ENCODE data around the gene ASGR1. TPM values are rescaled to one million over a fixed set of nuclear protein-coding genes. Genes with fewer than 3 reads are reported as not detected.

Gene ASGR1
- total and polyA plus RNA-seq, 10 donors: 1.3 to 10.2 (median 3.8) TPM

DNA sequence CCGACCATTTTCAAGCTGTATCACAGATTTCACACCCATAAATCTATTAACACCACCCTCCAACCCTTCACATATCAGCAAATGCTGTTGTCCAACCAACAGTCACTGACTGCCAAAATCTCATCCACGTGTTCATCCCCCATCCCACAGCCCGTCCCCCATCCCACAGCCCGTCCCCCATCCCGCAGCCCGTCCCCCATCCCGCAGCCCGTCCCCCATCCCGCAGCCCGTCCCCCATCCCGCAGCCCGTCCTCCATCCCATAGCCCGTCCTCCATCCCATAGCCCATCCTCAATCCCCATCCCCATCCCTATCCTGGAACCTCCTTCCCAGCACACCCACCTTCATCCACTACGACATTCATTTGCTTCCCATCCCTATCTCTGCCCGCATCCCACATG lies 26.4 kb upstream of the ASGR1 start:
- TF ChIP-seq, protein P1, sequence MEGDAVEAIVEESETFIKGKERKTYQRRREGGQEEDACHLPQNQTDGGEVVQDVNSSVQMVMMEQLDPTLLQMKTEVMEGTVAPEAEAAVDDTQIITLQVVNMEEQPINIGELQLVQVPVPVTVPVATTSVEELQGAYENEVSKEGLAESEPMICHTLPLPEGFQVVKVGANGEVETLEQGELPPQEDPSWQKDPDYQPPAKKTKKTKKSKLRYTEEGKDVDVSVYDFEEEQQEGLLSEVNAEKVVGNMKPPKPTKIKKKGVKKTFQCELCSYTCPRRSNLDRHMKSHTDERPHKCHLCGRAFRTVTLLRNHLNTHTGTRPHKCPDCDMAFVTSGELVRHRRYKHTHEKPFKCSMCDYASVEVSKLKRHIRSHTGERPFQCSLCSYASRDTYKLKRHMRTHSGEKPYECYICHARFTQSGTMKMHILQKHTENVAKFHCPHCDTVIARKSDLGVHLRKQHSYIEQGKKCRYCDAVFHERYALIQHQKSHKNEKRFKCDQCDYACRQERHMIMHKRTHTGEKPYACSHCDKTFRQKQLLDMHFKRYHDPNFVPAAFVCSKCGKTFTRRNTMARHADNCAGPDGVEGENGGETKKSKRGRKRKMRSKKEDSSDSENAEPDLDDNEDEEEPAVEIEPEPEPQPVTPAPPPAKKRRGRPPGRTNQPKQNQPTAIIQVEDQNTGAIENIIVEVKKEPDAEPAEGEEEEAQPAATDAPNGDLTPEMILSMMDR (IDR thresholded peaks at IDR 0.05 in 8 of 11, conservative IDR thresholded peaks at IDR 0.05 in 3 of 11): no peak
- no peaks in the 10 kb centered on the region for H3K9me3 ChIP-seq
- peak overlapping the region in 6 of 8 donors; percentile 38 to 72 (median 46) for H3K4me3 ChIP-seq
- peaks cover 0 to 36% (median 12%) of the 10 kb centered on the region in 6 donors for H3K36me3 ChIP-seq
- H3K4me1 ChIP-seq: peaks cover 0 to 60% (median 30%) of the 10 kb centered on the region in 6 donors
- peak overlapping the region in 7 of 8 donors; percentile 55 to 89 (median 81) for H3K27ac ChIP-seq
- WGBS, 5 donors: 72 to 80% (median 73%) methylated on average over 15 of the region's 15 CpGs
- peak; percentile 66 for DNase-seq
- intact Hi-C loops (cut with DNase I; ENCODE audit: low total_unique reads): no loop called here
- no peaks in the 10 kb centered on the region for H3K27me3 ChIP-seq (replicated peaks in 1 of 7)

DNA sequence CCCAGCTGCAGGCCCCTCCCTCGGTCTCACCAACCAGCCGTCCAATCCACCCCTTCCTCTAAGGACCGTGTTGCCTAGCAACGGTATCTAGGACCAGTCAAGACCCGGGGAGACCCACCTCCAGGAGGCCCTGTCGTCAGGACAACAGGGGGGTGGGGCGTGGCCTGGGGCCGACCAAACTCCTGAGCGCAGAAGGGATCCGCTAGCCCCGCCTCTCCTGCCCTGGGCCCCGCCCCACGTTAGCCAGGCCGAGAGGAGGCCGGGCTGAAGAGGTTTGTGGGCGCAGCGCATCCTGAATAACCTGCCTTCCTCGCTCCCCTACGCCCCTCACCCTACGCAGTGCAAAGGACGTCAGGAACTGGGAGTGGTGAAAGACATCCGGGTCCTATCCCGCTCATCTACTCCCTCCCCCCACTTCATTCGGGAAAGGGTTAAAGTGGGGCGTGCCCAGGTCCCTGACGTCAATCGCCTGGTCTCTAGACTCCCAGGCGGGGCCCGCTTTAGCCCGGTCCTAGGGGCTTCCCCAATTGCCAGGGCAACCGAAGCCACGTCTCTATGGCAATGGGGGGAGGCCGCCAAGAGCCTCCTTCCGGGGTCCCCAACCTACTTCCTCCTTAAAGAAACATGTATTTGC lies 25.8 kb upstream of the ASGR1 start:
- peak; percentile 96 for DNase-seq
- H3K4me3 ChIP-seq: peak overlapping the region; percentile 30 to 72 (median 44)
- H3K9me3 ChIP-seq: no peaks in the 10 kb centered on the region
- H3K27ac ChIP-seq: peak overlapping the region; percentile 55 to 89 (median 77)
- intact Hi-C loops (cut with DNase I; ENCODE audit: low total_unique reads): no loop called here
- H3K27me3 ChIP-seq (replicated peaks in 1 of 7): no peaks in the 10 kb centered on the region
- whole genome bisulfite sequencing, 5 donors: 1% methylated on average over 18 to 34 of the region's 34 CpGs
- TF ChIP-seq, protein P1 (IDR thresholded peaks at IDR 0.05 in 8 of 11, conservative IDR thresholded peaks at IDR 0.05 in 3 of 11): peak in 1 of 11 experiments; percentile 12
- TF ChIP-seq POLR2A (IDR thresholded peaks at IDR 0.05): no peak
- TF ChIP-seq POLR2AphosphoS5 (IDR thresholded peaks at IDR 0.05): peak; percentile 68 to 77 (median 72)
- peaks cover 0 to 40% (median 12%) of the 10 kb centered on the region in 6 donors for H3K36me3 ChIP-seq
- peaks cover 0 to 58% (median 28%) of the 10 kb centered on the region in 6 donors for H3K4me1 ChIP-seq

DNA sequence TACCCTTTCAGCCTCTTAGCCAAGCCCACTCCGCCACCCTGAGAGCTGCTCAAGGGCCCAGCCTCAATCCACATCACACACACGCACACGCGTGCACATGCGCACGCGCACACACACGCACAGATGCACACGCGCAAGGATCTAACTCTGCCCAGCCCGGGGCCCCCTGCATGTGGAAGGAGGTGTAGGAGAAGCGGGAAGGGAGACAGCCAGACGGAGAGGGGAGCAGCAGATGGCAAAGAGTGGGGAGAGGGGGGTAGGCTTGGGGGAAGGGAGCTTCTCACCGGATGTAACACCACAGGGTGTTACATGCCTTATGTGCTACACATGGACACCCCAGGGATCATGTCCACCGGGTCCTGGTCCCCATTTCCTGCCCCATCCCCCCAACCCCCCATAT lies 25.2 kb upstream of the ASGR1 start:
- peak; percentile 82 for DNase-seq
- H3K4me1 ChIP-seq: peaks cover 0 to 56% (median 28%) of the 10 kb centered on the region in 6 donors
- H3K36me3 ChIP-seq: peaks cover 0 to 43% (median 12%) of the 10 kb centered on the region in 6 donors
- H3K27me3 ChIP-seq (replicated peaks in 1 of 7): no peaks in the 10 kb centered on the region
- peak overlapping the region in 4 of 8 donors; percentile 44 to 72 (median 46) for H3K4me3 ChIP-seq
- TF ChIP-seq, protein P1 (IDR thresholded peaks at IDR 0.05 in 8 of 11, conservative IDR thresholded peaks at IDR 0.05 in 3 of 11): no peak
- TF ChIP-seq POLR2AphosphoS5 (IDR thresholded peaks at IDR 0.05) (no peak), POLR2A (IDR thresholded peaks at IDR 0.05) (no peak)
- peak overlapping the region in 7 of 8 donors; percentile 55 to 89 (median 81) for H3K27ac ChIP-seq
- intact Hi-C loops (cut with DNase I; ENCODE audit: low total_unique reads): no loop called here
- no peaks in the 10 kb centered on the region for H3K9me3 ChIP-seq
- WGBS, 5 donors: 79 to 84% (median 82%) methylated on average over 15 of the region's 15 CpGs

DNA sequence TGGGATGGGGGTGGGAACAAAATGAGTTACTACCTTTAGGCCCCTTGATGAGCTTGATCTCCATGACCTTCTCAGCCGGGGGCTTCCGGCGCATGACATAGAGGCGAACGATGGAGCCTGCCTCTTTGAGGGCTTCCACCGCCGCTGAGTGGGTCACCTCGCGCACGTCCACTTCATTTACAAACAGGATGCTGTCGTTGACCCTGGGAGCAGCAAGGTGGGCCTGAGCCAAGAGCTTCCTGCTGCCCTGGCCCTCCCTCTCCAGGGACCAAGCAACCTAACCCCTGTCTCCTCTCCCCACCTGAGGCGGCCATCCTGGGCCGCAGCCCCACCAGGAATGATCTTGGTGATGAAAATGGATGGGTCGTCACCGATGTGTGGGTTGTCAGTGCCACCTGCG lies 24.2 kb upstream of the ASGR1 start:
- Histone ChIP-seq H3K9me3 (no peaks in the 10 kb centered on the region), H3K27ac (no peak overlapping the region), H3K36me3 (peaks cover 0 to 48% (median 12%) of the 10 kb centered on the region in 6 donors), H3K27me3 (replicated peaks in 1 of 7) (no peaks in the 10 kb centered on the region), H3K4me3 (no peak overlapping the region), H3K4me1 (peaks cover 0 to 48% (median 28%) of the 10 kb centered on the region in 6 donors)
- WGBS, 5 donors: 78 to 96% (median 86%) methylated on average over 12 to 16 of the region's 16 CpGs
- DNase-seq: peak; percentile 75
- TF ChIP-seq POLR2A (IDR thresholded peaks at IDR 0.05) (no peak), POLR2AphosphoS5 (IDR thresholded peaks at IDR 0.05) (peak in 1 of 3 donors; percentile 9)
- TF ChIP-seq, protein P1 (IDR thresholded peaks at IDR 0.05 in 8 of 11, conservative IDR thresholded peaks at IDR 0.05 in 3 of 11): no peak
- intact Hi-C loops (cut with DNase I; ENCODE audit: low total_unique reads): no loop called here

Measured in spleen (tissue), 11 donors.